Measurements from ENCODE around the gene GCNT4.

Gene GCNT4

GRCh38 chr5:75018805-75019587 lies 33.4 kb downstream of the GCNT4 start:
- in situ Hi-C loops (cut with MboI; ENCODE audit: low sequenced_read_pairs) = no loop called here

- in situ Hi-C loops (cut with MboI; ENCODE audit: low sequenced_read_pairs) = no loop called here
Measured at GRCh38 chr5:75017971-75018370, 34.4 kb downstream of the GCNT4 start.

DNA sequence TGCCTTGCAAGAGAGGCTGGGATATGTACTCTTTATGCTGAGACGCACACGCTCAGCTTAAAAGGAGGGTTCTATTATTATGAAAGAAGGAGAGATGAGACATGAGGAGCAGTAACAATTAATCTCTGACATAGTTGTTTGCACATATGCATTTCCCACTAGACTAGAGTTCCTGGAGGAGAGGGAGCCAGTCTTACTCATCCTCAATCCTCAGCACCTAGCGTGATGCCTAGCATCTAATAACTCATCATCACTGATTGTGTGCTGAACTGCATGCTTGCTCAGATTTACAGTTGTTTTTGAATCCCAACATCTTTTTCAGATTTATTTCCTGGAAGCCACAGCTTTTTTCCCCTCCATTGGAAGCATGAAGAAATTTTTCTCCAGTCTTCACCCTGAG lies 35.5 kb downstream of the GCNT4 start:
- in situ Hi-C loops (cut with MboI; ENCODE audit: low sequenced_read_pairs) = no loop called here

- in situ Hi-C loops (cut with MboI; ENCODE audit: low sequenced_read_pairs) = no loop called here
Measured at GRCh38 chr5:75012748-75013147, 39.6 kb downstream of the GCNT4 start.

DNA sequence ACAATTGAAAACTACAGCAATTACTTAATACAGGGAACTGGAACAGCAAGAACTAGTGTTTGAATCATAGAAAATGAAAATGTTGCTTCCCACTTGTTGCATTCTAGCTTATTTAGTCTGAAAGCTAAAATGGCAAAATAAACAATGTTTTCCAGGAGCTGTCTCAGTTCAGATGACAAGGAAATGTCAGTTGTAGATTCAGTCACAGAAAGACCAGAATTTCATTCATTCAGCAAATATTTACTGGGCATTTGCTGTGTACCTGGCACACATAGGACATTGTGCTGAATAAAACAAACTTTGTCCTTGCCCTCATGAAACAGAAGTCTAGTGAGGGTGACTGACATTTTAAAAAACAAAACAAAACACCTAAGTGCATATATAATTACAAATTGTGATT lies 41.5 kb downstream of the GCNT4 start:
- in situ Hi-C loops (cut with MboI; ENCODE audit: low sequenced_read_pairs) = no loop called here

- in situ Hi-C loops (cut with MboI; ENCODE audit: low sequenced_read_pairs) = no loop called here
Measured at GRCh38 chr5:75009556-75010345, 42.6 kb downstream of the GCNT4 start.

DNA sequence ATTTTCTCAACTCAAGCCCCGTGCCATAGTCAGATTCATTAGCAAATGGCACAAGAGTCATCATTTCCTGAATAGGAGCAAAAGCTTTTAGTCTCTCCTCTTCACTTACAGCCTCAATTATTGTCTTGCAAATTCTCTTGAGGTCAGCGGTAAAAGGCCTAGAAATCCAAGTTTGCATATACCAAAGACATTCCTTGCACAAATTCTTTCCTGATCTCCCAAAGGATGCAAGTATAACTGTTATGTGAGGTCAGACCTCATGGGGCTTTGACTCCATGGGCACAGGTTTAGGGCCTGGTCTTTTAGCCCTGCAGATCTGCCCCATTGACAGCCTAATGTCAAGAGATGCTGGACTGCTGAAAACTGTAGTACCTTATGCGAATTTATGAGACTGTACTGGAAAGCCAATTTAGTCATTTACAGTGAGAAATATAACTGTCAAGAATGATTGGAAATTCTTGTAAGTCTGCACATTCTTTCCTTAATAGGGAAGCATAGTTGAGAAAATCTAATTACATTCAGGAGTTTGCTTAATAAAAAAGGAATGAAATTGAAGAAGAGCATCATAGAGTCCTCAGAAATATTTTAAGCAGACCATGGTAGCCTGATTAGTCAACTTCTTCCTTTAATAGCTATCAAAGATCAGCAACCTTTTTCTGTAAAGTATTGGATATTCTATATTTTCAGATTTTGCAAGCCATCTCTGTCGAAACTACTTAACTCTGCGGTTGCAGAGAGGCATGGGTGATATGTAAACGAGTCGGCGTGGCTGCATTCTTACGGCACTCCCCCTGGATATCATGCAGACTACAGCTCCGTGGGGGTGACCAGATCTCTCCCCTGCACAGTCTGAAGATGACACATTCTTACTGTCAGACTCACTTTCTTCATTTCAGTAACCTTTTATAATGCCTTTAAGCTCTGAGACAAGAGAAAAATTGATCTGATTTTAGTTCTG lies 45.2 kb downstream of the GCNT4 start:
- in situ Hi-C loops (cut with MboI; ENCODE audit: low sequenced_read_pairs) = no loop called here

DNA sequence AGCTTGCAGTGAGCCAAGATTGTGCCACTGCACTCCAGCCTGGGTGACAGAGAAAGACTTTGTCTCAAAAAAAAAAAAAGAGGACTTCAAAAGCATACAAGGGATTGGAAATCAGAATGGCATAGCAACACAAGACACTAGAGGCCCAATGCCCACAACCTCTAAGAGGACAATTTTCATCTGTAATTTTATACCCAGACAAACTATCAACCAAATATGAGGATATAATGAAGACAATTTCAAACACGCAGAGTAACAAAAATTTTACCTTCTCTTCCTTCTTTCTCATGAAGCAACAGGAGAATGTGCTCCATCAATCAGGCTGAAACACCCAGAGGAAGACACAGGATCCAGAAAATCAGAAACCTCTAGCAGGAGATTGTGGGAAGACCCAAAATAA lies 46.8 kb downstream of the GCNT4 start:
- in situ Hi-C loops (cut with MboI; ENCODE audit: low sequenced_read_pairs) = no loop called here
